HEK293 (cell line): ENCODE results near the gene RBPJ.

Experiments used
- CTCF ChIA-PET: fragments of 350-600 bp; formaldehyde crosslinking; extraction: SDS; loops from one replicate; lab custom pipeline; 2021; ENCODE audit warnings: antibody characterized with exemption; lab: Yijun Ruan, JAX
- POLR2A ChIA-PET: fragments of 300-600 bp; formaldehyde crosslinking; extraction: SDS; loops from one replicate; lab custom pipeline; 2020; ENCODE audit warnings: antibody characterized with exemption, inconsistent platforms; lab: Yijun Ruan, JAX
- H3K27ac ChIP-seq: fragments of 200-500 bp; sonication (Bioruptor generic); 2 replicates; pipeline ENCODE4 v1.5.1; 2014; ENCODE audit warnings: low read depth, low read length, control low read depth, inconsistent platforms; ENCODE audit errors: extremely low read depth
- H3K36me3 ChIP-seq, 2 experiments: fragments of 200-500 bp in 1 of 2; sonication (Bioruptor generic) in 1 of 2; 1 replicate in 1 of 2; 2 replicates in 1 of 2; pipeline ENCODE4 v1.5.1; 2014 to 2017; ENCODE audit warnings: inconsistent platforms in 2 of 2, low read length in 2 of 2; ENCODE audit not compliant: control insufficient read depth in 2 of 2, insufficient read depth in 1 of 2
- H3K4me1 ChIP-seq: fragments of 200-500 bp; sonication (Bioruptor generic); 2 replicates; pipeline ENCODE4 v1.5.1; 2014; ENCODE audit warnings: mild to moderate bottlenecking, low read length, inconsistent platforms; ENCODE audit not compliant: control insufficient read depth, insufficient read depth
- H3K4me3 ChIP-seq: 2 replicates; pipeline ENCODE4 v1.5.1; 2011; ENCODE audit warnings: low read depth, mild to moderate bottlenecking, control low read depth, low read length, moderate library complexity
- H3K9me3 ChIP-seq: fragments of 200-500 bp; sonication (Bioruptor generic); 2 replicates; pipeline ENCODE4 v1.5.1; 2014; ENCODE audit warnings: low read depth, low read length, inconsistent platforms; ENCODE audit not compliant: control insufficient read depth, insufficient read depth
- BCL11B ChIP-seq: fragments of 450-650 bp; formaldehyde crosslinking; IDR thresholded peaks from 2 replicates; pipeline ENCODE4 v1.5.1; 2016; ENCODE audit warnings: low read depth, missing biosample characterization, missing genetic modification characterization
- FEZF1 ChIP-seq: fragments of 450-650 bp; formaldehyde crosslinking; IDR thresholded peaks from 2 replicates; pipeline ENCODE4 v1.5.1; 2016; ENCODE audit warnings: missing biosample characterization, missing genetic modification characterization
- GLIS2 ChIP-seq: fragments of 450-650 bp; formaldehyde crosslinking; IDR thresholded peaks from 2 replicates; pipeline ENCODE4 v1.5.1; 2016; ENCODE audit warnings: missing biosample characterization, missing genetic modification characterization
- MEIS1 ChIP-seq: sonication (generic); formaldehyde crosslinking; IDR thresholded peaks from 2 replicates; pipeline ENCODE4 v1.8.1; 2022; ENCODE audit warnings: missing genetic modification reagents, mild to moderate bottlenecking, borderline replicate concordance
- ZBTB1 ChIP-seq: fragments of 450-650 bp; formaldehyde crosslinking; IDR thresholded peaks from 2 replicates; pipeline ENCODE4 v1.5.1; 2016; ENCODE audit warnings: missing biosample characterization, missing genetic modification characterization
- ZFHX2 ChIP-seq: fragments of 450-650 bp; formaldehyde crosslinking; conservative IDR thresholded peaks from 2 replicates; pipeline ENCODE4 v1.5.1; 2016; ENCODE audit warnings: missing biosample characterization, missing genetic modification characterization
- ZNF114 ChIP-seq: fragments of 450-650 bp; formaldehyde crosslinking; IDR thresholded peaks from 2 replicates; pipeline ENCODE4 v1.5.0; 2017; ENCODE audit warnings: missing biosample characterization, missing genetic modification characterization
- ZNF155 ChIP-seq: fragments of 450-650 bp; formaldehyde crosslinking; IDR thresholded peaks from 2 replicates; pipeline ENCODE4 v1.5.1; 2016; ENCODE audit warnings: missing biosample characterization, missing genetic modification characterization
- ZNF23 ChIP-seq: fragments of 450-650 bp; formaldehyde crosslinking; IDR thresholded peaks from 2 replicates; pipeline ENCODE4 v1.5.1; 2016; ENCODE audit warnings: missing biosample characterization, missing genetic modification characterization, borderline replicate concordance
- ZNF311 ChIP-seq: fragments of 450-650 bp; formaldehyde crosslinking; IDR thresholded peaks from 2 replicates; pipeline ENCODE4 v1.5.1; 2017; ENCODE audit warnings: missing biosample characterization, missing genetic modification characterization, borderline replicate concordance
- ZNF366 ChIP-seq: fragments of 450-650 bp; formaldehyde crosslinking; conservative IDR thresholded peaks from 2 replicates; pipeline ENCODE4 v1.5.1; 2016; ENCODE audit warnings: missing biosample characterization, missing genetic modification characterization
- ZNF48 ChIP-seq: fragments of 450-650 bp; formaldehyde crosslinking; IDR thresholded peaks from 2 replicates; pipeline ENCODE4 v1.5.1; 2016; ENCODE audit warnings: missing biosample characterization, missing genetic modification characterization
- ZNF521 ChIP-seq: fragments of 450-650 bp; formaldehyde crosslinking; IDR thresholded peaks from 2 replicates; pipeline ENCODE4 v1.5.1; 2017; ENCODE audit warnings: missing biosample characterization, mild to moderate bottlenecking, missing genetic modification characterization
- ZNF654 ChIP-seq: fragments of 450-650 bp; formaldehyde crosslinking; IDR thresholded peaks from 2 replicates; pipeline ENCODE4 v1.5.1; 2016; ENCODE audit warnings: low read depth, missing biosample characterization, missing genetic modification characterization
- ZNF670 ChIP-seq: fragments of 450-650 bp; formaldehyde crosslinking; IDR thresholded peaks from 2 replicates; pipeline ENCODE4 v1.5.1; 2016; ENCODE audit warnings: missing biosample characterization, missing genetic modification characterization, low read depth
- ZNF747 ChIP-seq: fragments of 450-650 bp; formaldehyde crosslinking; IDR thresholded peaks from 2 replicates; pipeline ENCODE4 v1.5.1; 2016; ENCODE audit warnings: missing biosample characterization, missing genetic modification characterization
- TF ChIP-seq, protein P1 (sequence below): fragments of 450-650 bp; formaldehyde crosslinking; IDR thresholded peaks from 2 replicates; pipeline ENCODE4 v1.5.1; 2016; ENCODE audit warnings: missing biosample characterization, missing genetic modification characterization
- TF ChIP-seq, protein P2 (sequence below): fragments of 450-650 bp; formaldehyde crosslinking; optimal IDR thresholded peaks from 2 replicates; pipeline ENCODE3; 2016; ENCODE audit warnings: missing biosample characterization, mild to moderate bottlenecking, missing genetic modification characterization
- TF ChIP-seq, protein P3 (sequence below): fragments of 450-650 bp; formaldehyde crosslinking; IDR thresholded peaks from 2 replicates; pipeline ENCODE4 v1.5.1; 2016; ENCODE audit warnings: missing biosample characterization, missing genetic modification characterization, low read depth

The RBPJ gene

DNA sequence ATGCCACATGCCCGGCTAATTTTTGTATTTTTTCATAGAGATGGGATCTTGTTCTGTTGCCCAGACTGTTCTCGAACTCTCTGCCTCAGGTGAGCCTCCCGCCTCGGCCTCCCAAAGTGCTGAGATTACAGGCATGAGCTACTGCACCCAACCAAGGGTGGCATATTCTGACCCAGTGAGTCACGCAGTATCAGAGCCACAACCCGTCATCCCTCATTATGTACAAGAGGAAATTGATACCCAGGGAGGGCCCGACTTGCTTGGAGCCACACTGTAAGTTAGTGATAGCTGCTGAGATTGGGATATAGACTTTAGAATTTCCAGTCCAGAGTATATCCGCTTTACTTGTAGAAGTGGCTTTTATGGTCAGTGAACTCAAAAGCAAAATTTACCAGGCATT is 154.9 kb downstream of the RBPJ start:
- Histone ChIP-seq H3K4me3 (no peak overlapping the region), H3K27ac (no peak overlapping the region), H3K4me1 (no peaks in the 10 kb centered on the region), H3K9me3 (no peaks in the 10 kb centered on the region), H3K36me3 (no peaks in the 10 kb centered on the region)
- POLR2A ChIA-PET, result no interaction called here
- CTCF ChIA-PET, result interaction anchor here (0.8 kb wide), 1 partner anchor 489 kb away, joined by 4 read pairs; no protein-coding TSS in a partner anchor
- TF ChIP-seq ZNF48 (tag by site-specific recombination) (no peak), ZNF521 (tag by site-specific recombination) (no peak), ZNF114 (tag by site-specific recombination) (no peak), ZNF747 (tag by site-specific recombination) (no peak), ZBTB1 (tag by site-specific recombination) (no peak), ZNF155 (no peak), ZNF654 (no peak), GLIS2 (tag by site-specific recombination) (no peak), BCL11B (tag by site-specific recombination) (no peak), ZNF366 (no peak), ZNF23 (tag by site-specific recombination) (no peak)
- TF ChIP-seq, protein P1, sequence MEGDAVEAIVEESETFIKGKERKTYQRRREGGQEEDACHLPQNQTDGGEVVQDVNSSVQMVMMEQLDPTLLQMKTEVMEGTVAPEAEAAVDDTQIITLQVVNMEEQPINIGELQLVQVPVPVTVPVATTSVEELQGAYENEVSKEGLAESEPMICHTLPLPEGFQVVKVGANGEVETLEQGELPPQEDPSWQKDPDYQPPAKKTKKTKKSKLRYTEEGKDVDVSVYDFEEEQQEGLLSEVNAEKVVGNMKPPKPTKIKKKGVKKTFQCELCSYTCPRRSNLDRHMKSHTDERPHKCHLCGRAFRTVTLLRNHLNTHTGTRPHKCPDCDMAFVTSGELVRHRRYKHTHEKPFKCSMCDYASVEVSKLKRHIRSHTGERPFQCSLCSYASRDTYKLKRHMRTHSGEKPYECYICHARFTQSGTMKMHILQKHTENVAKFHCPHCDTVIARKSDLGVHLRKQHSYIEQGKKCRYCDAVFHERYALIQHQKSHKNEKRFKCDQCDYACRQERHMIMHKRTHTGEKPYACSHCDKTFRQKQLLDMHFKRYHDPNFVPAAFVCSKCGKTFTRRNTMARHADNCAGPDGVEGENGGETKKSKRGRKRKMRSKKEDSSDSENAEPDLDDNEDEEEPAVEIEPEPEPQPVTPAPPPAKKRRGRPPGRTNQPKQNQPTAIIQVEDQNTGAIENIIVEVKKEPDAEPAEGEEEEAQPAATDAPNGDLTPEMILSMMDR (tag by site-specific recombination), result no peak
- TF ChIP-seq, protein P2, sequence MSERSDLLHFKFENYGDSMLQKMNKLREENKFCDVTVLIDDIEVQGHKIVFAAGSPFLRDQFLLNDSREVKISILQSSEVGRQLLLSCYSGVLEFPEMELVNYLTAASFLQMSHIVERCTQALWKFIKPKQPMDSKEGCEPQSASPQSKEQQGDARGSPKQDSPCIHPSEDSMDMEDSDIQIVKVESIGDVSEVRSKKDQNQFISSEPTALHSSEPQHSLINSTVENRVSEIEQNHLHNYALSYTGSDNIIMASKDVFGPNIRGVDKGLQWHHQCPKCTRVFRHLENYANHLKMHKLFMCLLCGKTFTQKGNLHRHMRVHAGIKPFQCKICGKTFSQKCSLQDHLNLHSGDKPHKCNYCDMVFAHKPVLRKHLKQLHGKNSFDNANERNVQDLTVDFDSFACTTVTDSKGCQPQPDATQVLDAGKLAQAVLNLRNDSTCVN, result no peak

DNA sequence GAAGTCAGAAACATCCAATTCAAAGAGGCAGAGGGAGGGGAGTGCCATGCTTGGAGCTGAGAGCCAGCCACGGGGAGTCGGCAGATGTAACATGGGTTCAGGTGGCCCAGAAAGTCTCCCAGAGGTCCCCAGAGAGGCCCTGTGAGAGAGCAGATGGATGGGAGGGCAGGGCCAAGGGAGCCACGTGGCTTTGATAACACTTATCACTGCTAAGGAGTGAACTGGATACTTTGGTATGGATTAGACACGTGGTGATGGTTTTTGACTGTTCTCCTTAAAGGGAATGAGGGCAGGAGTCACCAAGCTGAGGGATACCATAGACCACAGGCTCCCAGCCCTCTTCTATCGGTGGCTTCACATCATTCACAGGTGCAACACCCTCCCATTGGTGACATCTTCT is 155.7 kb downstream of the RBPJ start:
- CTCF ChIA-PET, result no interaction called here
- Histone ChIP-seq H3K9me3 (no peaks in the 10 kb centered on the region), H3K4me1 (no peaks in the 10 kb centered on the region), H3K4me3 (no peak overlapping the region), H3K27ac (no peak overlapping the region), H3K36me3 (no peaks in the 10 kb centered on the region)
- POLR2A ChIA-PET, result no interaction called here
- TF ChIP-seq ZNF670 (tag by site-specific recombination), result no peak
- no peak for TF ChIP-seq ZFHX2 (tag by site-specific recombination)
- TF ChIP-seq, protein P2, result no peak
- TF ChIP-seq, protein P3, sequence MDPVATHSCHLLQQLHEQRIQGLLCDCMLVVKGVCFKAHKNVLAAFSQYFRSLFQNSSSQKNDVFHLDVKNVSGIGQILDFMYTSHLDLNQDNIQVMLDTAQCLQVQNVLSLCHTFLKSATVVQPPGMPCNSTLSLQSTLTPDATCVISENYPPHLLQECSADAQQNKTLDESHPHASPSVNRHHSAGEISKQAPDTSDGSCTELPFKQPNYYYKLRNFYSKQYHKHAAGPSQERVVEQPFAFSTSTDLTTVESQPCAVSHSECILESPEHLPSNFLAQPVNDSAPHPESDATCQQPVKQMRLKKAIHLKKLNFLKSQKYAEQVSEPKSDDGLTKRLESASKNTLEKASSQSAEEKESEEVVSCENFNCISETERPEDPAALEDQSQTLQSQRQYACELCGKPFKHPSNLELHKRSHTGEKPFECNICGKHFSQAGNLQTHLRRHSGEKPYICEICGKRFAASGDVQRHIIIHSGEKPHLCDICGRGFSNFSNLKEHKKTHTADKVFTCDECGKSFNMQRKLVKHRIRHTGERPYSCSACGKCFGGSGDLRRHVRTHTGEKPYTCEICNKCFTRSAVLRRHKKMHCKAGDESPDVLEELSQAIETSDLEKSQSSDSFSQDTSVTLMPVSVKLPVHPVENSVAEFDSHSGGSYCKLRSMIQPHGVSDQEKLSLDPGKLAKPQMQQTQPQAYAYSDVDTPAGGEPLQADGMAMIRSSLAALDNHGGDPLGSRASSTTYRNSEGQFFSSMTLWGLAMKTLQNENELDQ (tag by site-specific recombination), result no peak
- no peak for TF ChIP-seq MEIS1
- TF ChIP-seq ZNF311, result no peak
- TF ChIP-seq FEZF1 (tag by site-specific recombination), result no peak
